PFSK-1 (cell line): Measurements from ENCODE around the gene ZNF609.

Source experiments
- FOXP2 ChIP-seq: optimal IDR thresholded peaks from 2 replicates; pipeline ENCODE3; 2011; ENCODE audit warnings: borderline replicate concordance, control low read depth, inconsistent platforms; ENCODE audit not compliant: insufficient read depth; ENCODE audit errors: extremely low read length, extremely low read depth
- POLR2AphosphoS5 ChIP-seq: IDR thresholded peaks from 2 replicates; pipeline ENCODE4 v1.6.1; 2012; ENCODE audit warnings: low read depth, mild to moderate bottlenecking, control low read depth, low read length, moderate library complexity
- REST ChIP-seq, 2 experiments: IDR thresholded peaks; 2 replicates each; pipeline versions ENCODE4 v1.6.1 to v1.8.0; 2011 to 2012; ENCODE audit warnings: low read depth in 2 of 2, low read length in 2 of 2, control low read depth in 1 of 2, inconsistent platforms in 1 of 2, mild to moderate bottlenecking in 1 of 2, moderate library complexity in 1 of 2; ENCODE audit not compliant: insufficient read depth in 1 of 2
- SIN3A ChIP-seq: IDR thresholded peaks from 2 replicates; pipeline ENCODE4 v1.6.1; 2012; ENCODE audit warnings: mild to moderate bottlenecking, low read length, moderate library complexity, borderline replicate concordance; ENCODE audit not compliant: insufficient read depth
- TAF1 ChIP-seq: IDR thresholded peaks from 2 replicates; pipeline ENCODE4 v1.6.1; 2012; ENCODE audit warnings: low read length, control low read depth, borderline replicate concordance; ENCODE audit not compliant: insufficient read depth

ZNF609 gene

GRCh38 chr15:64589435-64590084 is 129.2 kb downstream of the ZNF609 start:
- TF ChIP-seq TAF1: no peak

- TF ChIP-seq TAF1 (no peak), SIN3A (no peak), REST (IDR thresholded peaks at IDR 0.05; ENCODE audit: insufficient read depth in 1 of 2, low read depth in 2 of 2, low read length in 2 of 2) (no peak), POLR2AphosphoS5 (no peak), FOXP2 (no peak)
Observed at GRCh38 chr15:64596701-64597476, 136.5 kb downstream of the ZNF609 start.

GRCh38 chr15:64597477-64597822 is 137.1 kb downstream of the ZNF609 start:
- TF ChIP-seq TAF1 (no peak), POLR2AphosphoS5 (no peak), SIN3A (no peak), FOXP2 (no peak), REST (IDR thresholded peaks at IDR 0.05; ENCODE audit: insufficient read depth in 1 of 2, low read depth in 2 of 2, low read length in 2 of 2) (no peak)

GRCh38 chr15:64599226-64599625 is 138.8 kb downstream of the ZNF609 start:
- TF ChIP-seq POLR2AphosphoS5 (no peak), SIN3A (no peak), FOXP2 (no peak)

- TF ChIP-seq TAF1 (no peak), REST (IDR thresholded peaks at IDR 0.05; ENCODE audit: insufficient read depth in 1 of 2, low read depth in 2 of 2, low read length in 2 of 2) (no peak), SIN3A (no peak), POLR2AphosphoS5 (no peak), FOXP2 (no peak)
Observed at GRCh38 chr15:64599716-64600115, 139.3 kb downstream of the ZNF609 start.

GRCh38 chr15:64600794-64601193 is 140.4 kb downstream of the ZNF609 start:
- TF ChIP-seq SIN3A (no peak), POLR2AphosphoS5 (no peak), FOXP2 (no peak), TAF1 (no peak), REST (IDR thresholded peaks at IDR 0.05; ENCODE audit: insufficient read depth in 1 of 2, low read depth in 2 of 2, low read length in 2 of 2) (no peak)
